Limb (tissue), 2 donors: ENCODE data around the gene GPRIN3.

Experiments used
- DNase-seq, 2 donors: peaks; one replicate each; pipeline ENCODE4 v3.0.0-alpha.2; 2016; ENCODE audit errors: extremely low spot score in 2 of 2

GPRIN3 gene

DNA sequence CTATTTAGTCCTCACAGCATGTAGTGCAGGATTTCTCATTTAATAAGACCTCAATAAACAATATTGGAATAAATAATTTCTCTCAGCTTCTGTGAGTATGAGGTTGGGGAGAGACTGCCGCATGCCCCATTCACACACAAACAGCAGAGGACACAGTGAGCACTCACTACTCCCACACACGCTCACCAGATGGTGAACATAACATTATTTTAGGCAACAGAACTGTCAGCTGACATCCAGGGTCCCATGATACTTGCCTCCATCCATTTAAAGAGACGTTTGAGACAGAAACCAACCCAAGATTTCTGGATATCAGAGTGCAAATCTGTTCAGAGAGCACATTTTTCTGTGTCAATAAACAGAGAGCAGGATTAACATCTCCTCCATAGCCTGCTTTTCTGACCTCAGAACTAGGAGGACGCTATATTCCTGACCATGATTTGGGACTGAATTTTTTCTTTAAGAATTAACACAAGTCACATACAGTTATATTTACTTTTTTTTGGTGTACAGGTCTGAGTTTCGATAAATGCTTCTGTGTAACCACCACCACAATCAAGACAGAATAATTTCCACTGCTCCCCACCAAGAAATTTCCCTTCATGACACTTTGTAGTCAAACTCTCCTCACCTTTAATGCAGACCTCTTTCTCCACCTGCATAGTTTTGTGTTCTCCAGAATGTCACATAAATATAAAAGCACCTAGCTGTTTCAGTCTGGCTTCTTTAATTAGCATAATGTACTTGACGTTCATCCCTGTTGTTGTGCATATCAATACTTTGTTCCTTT is 16.7 kb downstream of the GPRIN3 start:
- DNase-seq = no peak

DNA sequence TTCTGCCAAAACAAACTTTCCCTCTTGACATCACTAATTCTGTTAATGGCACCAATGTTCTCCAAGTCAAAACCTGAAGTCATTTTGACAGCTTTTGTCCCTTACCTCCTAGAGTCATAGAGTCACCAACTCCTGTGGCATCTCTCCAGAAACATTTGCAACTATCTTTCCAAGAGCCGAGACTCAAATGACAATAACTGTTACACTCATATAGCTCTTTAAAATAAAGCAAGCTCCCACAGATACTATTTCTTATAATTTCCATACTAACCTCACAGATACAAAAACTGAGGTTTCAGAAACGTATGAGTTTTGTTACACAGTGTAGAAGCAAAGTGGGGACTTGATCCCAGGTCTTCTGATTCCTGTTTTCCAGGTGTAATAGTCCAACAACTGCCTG is 18.3 kb downstream of the GPRIN3 start:
- no peak for DNase-seq

GRCh38 chr4:89288430-89288829 is 19.2 kb downstream of the GPRIN3 start:
- DNase-seq = no peak

- no peak for DNase-seq
Observed at GRCh38 chr4:89287945-89288344, 19.7 kb downstream of the GPRIN3 start.

GRCh38 chr4:89285745-89286144 is 21.9 kb downstream of the GPRIN3 start:
- no peak for DNase-seq

DNA sequence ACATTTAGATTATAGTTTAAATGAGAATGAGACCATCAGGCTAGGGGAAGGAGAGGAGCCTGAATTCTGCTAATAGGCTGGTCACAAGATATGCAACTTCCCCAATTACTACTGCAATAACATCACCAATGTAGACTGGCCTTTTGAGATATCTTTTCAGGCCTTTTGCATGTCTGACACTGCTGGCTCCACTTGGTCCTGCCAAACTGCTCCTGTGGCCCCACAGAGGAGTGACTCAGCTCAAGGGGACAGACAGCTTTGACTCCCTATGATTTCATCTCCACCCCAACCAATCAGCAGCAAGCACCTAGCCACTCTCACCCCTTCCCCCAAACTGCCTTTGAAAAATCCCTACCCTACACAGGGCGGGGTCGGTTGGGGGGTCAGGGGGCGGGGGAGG is 22.8 kb downstream of the GPRIN3 start:
- no peak for DNase-seq

DNA sequence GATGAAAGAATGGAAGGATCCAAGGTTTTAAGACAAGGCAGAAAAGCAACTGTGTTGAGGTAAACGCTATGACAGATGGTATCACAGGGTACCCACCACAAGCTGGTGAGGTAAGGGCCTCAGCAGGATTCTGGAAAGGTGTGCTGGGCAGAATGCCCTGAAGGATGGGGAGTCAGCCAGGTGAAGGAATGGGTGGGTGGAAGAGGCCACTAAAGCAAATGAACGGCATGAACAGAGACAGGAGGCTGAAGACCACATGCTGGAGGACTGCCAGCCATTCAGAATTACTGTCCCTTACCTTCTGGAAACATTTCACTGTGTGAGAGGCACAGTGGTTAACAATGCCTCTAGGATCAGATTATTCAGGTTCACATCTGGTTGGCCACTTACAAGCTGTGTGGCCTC is 23.6 kb downstream of the GPRIN3 start:
- no peak for DNase-seq

DNA sequence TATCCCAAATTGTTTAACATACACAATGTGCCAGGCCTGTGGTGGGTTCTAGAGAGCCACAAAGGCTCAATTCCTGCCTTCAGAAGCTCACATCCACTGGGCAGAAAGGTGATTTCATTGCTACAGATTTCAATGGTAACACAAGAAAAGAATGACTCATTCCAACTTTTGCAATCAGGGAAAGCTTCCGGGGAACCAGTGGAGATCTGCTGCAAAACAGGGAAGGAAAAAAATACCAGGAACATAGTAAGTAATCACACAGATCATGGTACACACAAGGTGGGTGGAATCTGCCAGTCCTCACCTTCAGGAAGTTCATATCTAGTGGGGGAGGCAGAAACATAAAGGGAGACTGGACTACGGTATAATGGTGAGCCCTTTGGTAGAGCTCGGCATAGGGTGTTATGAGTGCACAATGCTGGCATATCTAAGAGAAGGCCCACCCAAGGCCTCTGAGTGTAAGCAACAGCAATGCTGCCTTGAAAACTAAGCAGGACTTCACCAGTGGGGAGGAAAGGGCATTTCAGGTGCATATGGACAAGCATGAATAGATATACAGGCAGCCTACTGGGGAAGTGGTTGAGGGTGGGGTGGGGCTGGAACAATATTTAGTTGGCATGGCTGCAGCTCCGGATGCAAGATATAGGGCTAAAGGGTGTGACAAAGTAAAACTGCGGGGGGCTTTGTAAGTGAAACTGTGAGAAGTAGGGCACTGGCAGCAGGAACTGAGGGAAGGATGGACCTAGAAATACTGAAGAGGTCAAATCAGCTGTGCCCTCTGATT is 24.2 kb downstream of the GPRIN3 start:
- DNase-seq = no peak

DNA sequence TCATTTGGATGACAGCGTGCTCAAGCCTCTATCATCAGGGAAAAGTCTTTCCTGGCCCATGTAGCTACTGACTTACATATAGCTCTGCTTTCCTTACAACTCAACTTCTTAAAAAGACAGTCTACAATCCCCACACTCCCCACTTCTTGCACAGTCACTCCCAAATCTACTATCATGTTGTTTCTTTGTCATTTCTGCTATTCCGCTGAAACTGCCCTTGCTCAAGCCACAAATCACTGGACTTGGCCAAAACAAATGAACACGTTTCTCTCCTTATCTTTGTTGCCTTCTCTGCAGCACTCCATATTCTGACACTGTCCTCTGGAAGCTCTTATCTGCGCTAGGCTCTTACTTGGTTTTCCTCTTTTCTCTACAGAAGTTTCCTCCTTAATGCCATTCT is 28.2 kb downstream of the GPRIN3 start:
- no peak for DNase-seq

GRCh38 chr4:89277412-89277811 is 30.2 kb downstream of the GPRIN3 start:
- DNase-seq = no peak

DNA sequence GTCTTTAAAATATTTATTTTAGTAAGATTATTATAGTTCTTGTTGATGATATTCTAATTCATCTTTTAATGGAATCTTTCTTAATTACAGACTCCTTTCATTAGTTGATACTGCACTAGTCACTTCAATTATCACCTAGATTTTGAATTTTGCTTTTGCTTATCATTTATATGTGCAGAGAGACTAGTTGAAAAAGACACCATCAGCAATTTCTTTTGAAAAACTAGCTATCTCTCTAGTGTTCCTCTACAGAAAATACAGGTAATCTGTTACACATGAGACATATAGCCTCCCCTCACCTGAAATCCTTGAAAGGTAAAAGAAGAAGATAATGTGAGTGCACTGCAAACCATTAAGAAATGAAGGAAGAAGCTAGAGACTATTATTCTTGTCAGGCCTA is 31.3 kb downstream of the GPRIN3 start:
- DNase-seq = no peak

DNA sequence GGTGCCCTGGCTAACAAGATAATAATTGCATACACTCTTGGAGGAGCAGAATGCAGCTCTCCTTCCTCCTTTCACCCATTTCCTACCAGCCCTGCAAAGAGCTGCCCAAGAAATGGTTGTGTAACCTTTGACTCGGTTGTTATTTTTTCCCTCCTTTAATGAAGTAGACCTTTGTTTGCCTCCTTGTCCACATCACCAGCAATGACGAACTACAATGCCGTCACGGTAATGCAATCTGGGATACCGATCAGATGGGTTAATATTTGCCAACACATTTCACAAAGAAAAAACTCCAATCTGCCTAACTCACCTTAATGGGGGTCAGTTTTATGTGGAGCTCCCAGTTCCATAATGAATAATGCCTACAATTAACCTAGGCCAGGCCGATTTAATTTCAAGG is 32.0 kb downstream of the GPRIN3 start:
- DNase-seq = no peak

- DNase-seq = no peak
Observed at GRCh38 chr4:89273741-89274141, 33.9 kb downstream of the GPRIN3 start.

- no peak for DNase-seq
Observed at GRCh38 chr4:89270792-89271191, 36.8 kb downstream of the GPRIN3 start.

DNA sequence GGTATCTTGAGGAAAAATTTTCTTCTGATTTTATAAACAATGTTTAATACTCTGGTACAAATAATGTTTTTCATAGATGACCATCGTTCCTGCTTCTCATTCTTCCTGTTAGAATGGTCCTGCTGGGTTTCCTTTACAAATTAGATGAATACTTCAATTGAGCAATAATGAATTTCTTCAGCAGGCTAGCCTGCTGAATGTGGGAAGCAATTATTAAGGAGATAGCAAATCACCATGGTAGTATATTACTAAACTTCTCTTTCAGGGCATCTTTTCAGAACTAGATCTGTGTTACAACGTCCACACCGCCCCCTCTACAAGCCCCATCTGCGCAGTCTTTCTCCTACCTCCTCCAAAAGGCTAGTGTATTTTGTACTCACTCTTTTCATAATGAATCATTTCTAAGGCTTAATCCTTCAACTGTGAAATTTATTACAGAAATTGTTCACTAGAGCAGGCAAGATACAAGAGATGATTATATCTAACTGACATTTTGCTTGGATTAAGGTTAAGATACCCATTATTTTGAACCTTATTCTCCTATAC is 38.4 kb downstream of the GPRIN3 start:
- no peak for DNase-seq

GRCh38 chr4:89268679-89269078 is 38.9 kb downstream of the GPRIN3 start:
- DNase-seq = no peak

DNA sequence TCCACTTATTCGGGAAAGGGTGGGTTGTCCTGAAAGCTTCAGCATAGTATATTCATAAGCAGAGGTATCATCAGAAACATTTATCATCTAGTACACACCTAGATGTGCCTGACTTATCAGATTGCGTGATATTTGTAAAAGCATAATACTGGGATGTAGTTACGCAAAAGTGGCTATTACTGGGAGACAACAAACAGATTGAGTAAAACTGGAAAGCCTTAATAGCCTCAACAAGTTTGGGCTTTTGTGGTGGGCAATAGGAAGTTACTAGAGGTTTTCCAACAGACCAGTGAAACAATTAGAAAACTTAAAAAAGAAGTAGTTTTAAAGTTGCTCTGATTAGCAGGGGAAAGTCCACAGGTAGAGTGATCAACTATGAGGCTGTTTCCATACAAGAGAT is 39.8 kb downstream of the GPRIN3 start:
- DNase-seq = no peak

- no peak for DNase-seq
Observed at GRCh38 chr4:89267392-89267791, 40.2 kb downstream of the GPRIN3 start.

DNA sequence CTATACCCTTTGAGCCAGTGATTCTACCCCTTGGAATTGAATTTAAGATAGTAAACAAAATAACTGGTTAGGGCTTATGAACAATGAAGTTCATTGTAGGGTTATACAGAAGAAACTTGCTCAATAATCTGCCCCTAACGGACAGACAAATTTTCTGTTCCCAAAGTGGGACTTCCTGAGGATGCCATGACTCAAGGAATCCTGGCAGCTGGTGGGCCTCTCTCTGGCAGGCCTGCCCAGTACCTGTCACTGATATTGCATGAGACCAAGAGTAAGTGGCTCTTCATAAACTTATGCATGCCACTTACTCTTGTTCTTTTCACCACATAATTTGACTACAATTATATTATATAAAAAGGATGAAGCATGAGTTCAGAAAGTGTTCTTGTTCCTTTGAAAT is 41.5 kb downstream of the GPRIN3 start:
- no peak for DNase-seq

- no peak for DNase-seq
Observed at GRCh38 chr4:89263265-89263664, 44.3 kb downstream of the GPRIN3 start.

DNA sequence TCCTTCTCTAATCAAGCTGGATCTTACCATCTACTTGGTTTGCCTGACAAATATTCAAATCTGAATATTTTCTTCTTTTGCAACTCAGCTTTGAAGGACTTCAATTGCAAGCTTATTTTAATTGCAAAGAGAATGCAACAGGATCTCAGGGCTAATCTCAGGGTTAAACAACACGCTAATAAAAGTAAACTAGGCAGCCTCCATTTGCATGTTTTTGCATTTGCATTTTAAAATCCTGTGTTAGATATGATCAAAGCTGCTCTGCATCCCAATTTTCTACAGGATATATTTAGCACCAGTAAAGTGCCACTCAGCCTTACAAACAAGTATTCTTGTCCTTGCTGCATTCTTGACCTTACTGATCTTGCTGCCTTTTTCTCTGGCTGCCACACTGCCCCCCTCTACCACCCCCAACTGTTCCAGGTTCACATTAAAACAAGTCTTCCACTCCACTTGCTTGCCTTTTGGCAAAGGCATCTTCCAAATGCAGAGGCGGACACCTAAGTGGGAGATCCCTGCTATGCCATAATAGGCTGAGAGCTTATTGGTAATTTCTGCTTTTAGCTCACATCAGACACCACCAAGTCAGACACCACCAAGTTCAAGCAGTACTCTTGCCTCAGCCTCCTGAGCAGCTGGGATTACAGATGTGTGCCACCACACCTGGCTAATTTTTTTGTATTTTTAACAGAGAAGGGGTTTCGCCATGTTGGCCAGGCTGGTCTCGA is 48.1 kb downstream of the GPRIN3 start:
- no peak for DNase-seq

DNA sequence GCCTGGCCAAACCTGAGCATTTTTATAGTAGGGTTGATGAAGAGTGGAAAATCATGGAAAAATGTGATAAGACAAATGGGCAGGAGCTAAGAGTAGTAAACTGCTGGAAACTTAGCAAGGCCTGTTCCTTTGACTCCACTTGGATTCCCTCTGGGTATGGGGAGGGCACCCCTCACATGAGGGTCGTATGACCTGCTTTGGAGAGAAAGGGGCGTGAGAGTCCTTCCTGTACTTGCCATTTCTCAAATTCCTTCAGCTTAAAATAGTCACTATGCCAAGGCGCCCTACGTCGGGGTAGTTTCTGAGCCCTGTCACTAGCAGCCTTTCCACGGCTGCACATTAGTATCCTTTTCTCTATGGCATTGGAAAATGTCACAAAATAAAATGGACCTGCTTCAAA is 49.1 kb downstream of the GPRIN3 start:
- no peak for DNase-seq
